ENCODE data around the gene LGR5.

LGR5 gene

GRCh38 chr12:71582925-71583324, 143.3 kb downstream of the LGR5 start:
- H3K4me3 ChIP-seq (ENCODE audit: control insufficient read depth, low read depth, low read length): no peak overlapping the region
- TF ChIP-seq CTCF (conservative IDR thresholded peaks at IDR 0.05; ENCODE audit: control insufficient read depth, insufficient read depth, low read depth, low read length): no peak
- DNase-seq (ENCODE audit: low read depth): no peak

GRCh38 chr12:71584356-71584755, 144.8 kb downstream of the LGR5 start:
- no peak for TF ChIP-seq CTCF (conservative IDR thresholded peaks at IDR 0.05; ENCODE audit: control insufficient read depth, insufficient read depth, low read depth, low read length)
- peak; percentile 11 for DNase-seq (ENCODE audit: low read depth)

GRCh38 chr12:71585218-71585617, 145.6 kb downstream of the LGR5 start:
- no peak for TF ChIP-seq CTCF (conservative IDR thresholded peaks at IDR 0.05; ENCODE audit: control insufficient read depth, insufficient read depth, low read depth, low read length)
- no peak overlapping the region for H3K4me3 ChIP-seq (ENCODE audit: control insufficient read depth, low read depth, low read length)
- DNase-seq (ENCODE audit: low read depth): no peak

More at GRCh38 chr12:71584356-71584755, 144.8 kb downstream of the LGR5 start:
- H3K4me3 ChIP-seq (ENCODE audit: control insufficient read depth, low read depth, low read length): no peak overlapping the region

GRCh38 chr12:71587012-71587411, 147.4 kb downstream of the LGR5 start:
- no peak for TF ChIP-seq CTCF (conservative IDR thresholded peaks at IDR 0.05; ENCODE audit: control insufficient read depth, insufficient read depth, low read depth, low read length)
- DNase-seq (ENCODE audit: low read depth): no peak
- no peak overlapping the region for H3K4me3 ChIP-seq (ENCODE audit: control insufficient read depth, low read depth, low read length)

GRCh38 chr12:71589478-71589881, 149.9 kb downstream of the LGR5 start:
- TF ChIP-seq CTCF (conservative IDR thresholded peaks at IDR 0.05; ENCODE audit: control insufficient read depth, insufficient read depth, low read depth, low read length): no peak
- DNase-seq (ENCODE audit: low read depth): peak; percentile 36
- no peak overlapping the region for H3K4me3 ChIP-seq (ENCODE audit: control insufficient read depth, low read depth, low read length)

GRCh38 chr12:71591601-71592000, 152.0 kb downstream of the LGR5 start:
- no peak overlapping the region for H3K4me3 ChIP-seq (ENCODE audit: control insufficient read depth, low read depth, low read length)
- no peak for DNase-seq (ENCODE audit: low read depth)
- TF ChIP-seq CTCF (conservative IDR thresholded peaks at IDR 0.05; ENCODE audit: control insufficient read depth, insufficient read depth, low read depth, low read length): no peak

GRCh38 chr12:71592841-71593240, 153.2 kb downstream of the LGR5 start:
- no peak for TF ChIP-seq CTCF (conservative IDR thresholded peaks at IDR 0.05; ENCODE audit: control insufficient read depth, insufficient read depth, low read depth, low read length)
- DNase-seq (ENCODE audit: low read depth): no peak
- H3K4me3 ChIP-seq (ENCODE audit: control insufficient read depth, low read depth, low read length): no peak overlapping the region

Data from fibroblast of mammary gland (primary cell).